Common myeloid progenitor, CD34-positive (primary cell): ENCODE data around the gene HTRA2.

Experiments used
- CTCF ChIA-PET: fragments of 350-600 bp; sonication (Branson Sonifier 250); formaldehyde crosslinking; loops from one replicate; lab custom pipeline; 2021; ENCODE audit warnings: antibody characterized with exemption; lab: Charles Lee
- POLR2A ChIA-PET: fragments of 350-600 bp; sonication (Branson Sonifier 250); formaldehyde crosslinking; loops from one replicate; lab custom pipeline; 2021; ENCODE audit warnings: antibody characterized with exemption; lab: Charles Lee
- DNase-seq, 3 donors: peaks; one replicate each; pipeline versions ENCODE4 v3.0.0 to v3.0.0-alpha.2; 2013
- H3K27ac ChIP-seq, 2 experiments: 1 replicate in 1 of 2; 2 replicates in 1 of 2; pipeline ENCODE4 v1.7.0; 2013; ENCODE audit warnings: inconsistent platforms in 2 of 2, low read length in 2 of 2, mild to moderate bottlenecking in 2 of 2, low read depth in 1 of 2, moderate library complexity in 1 of 2; ENCODE audit not compliant: severe bottlenecking in 2 of 2, insufficient read depth in 1 of 2, poor library complexity in 1 of 2
- H3K27me3 ChIP-seq, 5 experiments: replicated peaks in 2 of 5; 1 replicate in 3 of 5; 2 replicates in 2 of 5; pipeline versions ENCODE4 v1.6.1 to v1.7.0; 2013; ENCODE audit warnings: low read length in 4 of 5, mild to moderate bottlenecking in 2 of 5, moderate library complexity in 2 of 5, inconsistent platforms in 1 of 5; ENCODE audit not compliant: insufficient read depth in 5 of 5, control insufficient read depth in 4 of 5
- H3K36me3 ChIP-seq, 4 experiments: 1 replicate in 2 of 4; 2 replicates in 2 of 4; pipeline versions ENCODE4 v1.6.1 to v1.7.0; 2013; ENCODE audit warnings: low read length in 3 of 4, control low read depth in 1 of 4, mild to moderate bottlenecking in 1 of 4; ENCODE audit not compliant: control insufficient read depth in 4 of 4, insufficient read depth in 4 of 4
- H3K4me1 ChIP-seq, 4 experiments: 1 replicate in 3 of 4; 2 replicates in 1 of 4; pipeline versions ENCODE4 v1.6.1 to v1.7.1; 2013; ENCODE audit warnings: low read length in 3 of 4, mild to moderate bottlenecking in 3 of 4, control low read depth in 1 of 4, inconsistent platforms in 1 of 4, moderate library complexity in 1 of 4; ENCODE audit not compliant: control insufficient read depth in 4 of 4, insufficient read depth in 4 of 4; ENCODE audit errors: control extremely low read depth in 1 of 4
- H3K4me3 ChIP-seq, 7 experiments: 1 replicate in 4 of 7; 2 replicates in 3 of 7; pipeline versions ENCODE4 v1.5.1 to v1.7.0; 2013; ENCODE audit warnings: mild to moderate bottlenecking in 7 of 7, low read length in 6 of 7, moderate library complexity in 6 of 7, inconsistent platforms in 2 of 7, low read depth in 2 of 7, control low read depth in 1 of 7; ENCODE audit not compliant: insufficient read depth in 4 of 7, control insufficient read depth in 1 of 7; ENCODE audit errors: extremely low read depth in 1 of 7
- H3K9me3 ChIP-seq, 5 experiments: 1 replicate in 4 of 5; 2 replicates in 1 of 5; pipeline versions ENCODE4 v1.6.1 to v1.7.1; 2013; ENCODE audit warnings: low read length in 4 of 5, mild to moderate bottlenecking in 2 of 5, inconsistent platforms in 1 of 5, low read depth in 1 of 5, moderate library complexity in 1 of 5; ENCODE audit not compliant: control insufficient read depth in 4 of 5, insufficient read depth in 2 of 5; ENCODE audit errors: control extremely low read depth in 1 of 5
- WGBS: methylation state at CpG from one replicate; pipeline ENCODE4 v1.1.5; 2013; ENCODE audit not compliant: insufficient coverage; 5-methylcytosine and 5-hydroxymethylcytosine counted together

HTRA2 gene

DNA sequence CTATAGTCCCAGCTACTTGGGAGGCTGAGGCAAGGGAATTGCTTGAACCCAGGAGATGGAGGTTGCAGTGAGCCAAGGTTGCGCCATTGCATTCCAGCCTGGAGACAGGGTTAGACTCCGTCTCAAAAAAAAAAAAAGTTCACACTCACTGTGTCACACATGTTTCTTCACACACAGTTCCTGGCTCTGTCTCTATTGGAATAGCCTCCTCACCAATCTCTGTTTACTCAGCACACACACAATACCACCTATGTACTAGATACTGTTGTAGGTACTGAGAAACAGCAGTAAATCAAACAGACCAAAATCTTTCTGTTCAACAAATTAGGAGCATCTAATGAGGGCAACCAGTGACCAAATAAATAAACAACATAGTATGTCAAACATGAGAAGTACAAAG, 43.6 kb upstream of the HTRA2 start:
- 100% methylated on average over 1 of the region's 2 CpGs for WGBS
- no peak for DNase-seq
- ChIA-PET CTCF (interaction anchor here (1.0 to 7.6 kb wide), 3 partner anchors 46 to 101 kb away, joined by 5 to 75 read pairs (median 53); no protein-coding TSS in a partner anchor), POLR2A (no interaction called here)
- H3K4me3 ChIP-seq: no peak overlapping the region
- H3K4me1 ChIP-seq: peaks cover 4 to 20% (median 19%) of the 10 kb centered on the region in 4 experiments
- peaks cover 9 to 46% (median 23%) of the 10 kb centered on the region in 4 experiments for H3K36me3 ChIP-seq
- no peak overlapping the region for H3K27ac ChIP-seq
- no peaks in the 10 kb centered on the region for H3K9me3 ChIP-seq
- H3K27me3 ChIP-seq: no peaks in the 10 kb centered on the region

DNA sequence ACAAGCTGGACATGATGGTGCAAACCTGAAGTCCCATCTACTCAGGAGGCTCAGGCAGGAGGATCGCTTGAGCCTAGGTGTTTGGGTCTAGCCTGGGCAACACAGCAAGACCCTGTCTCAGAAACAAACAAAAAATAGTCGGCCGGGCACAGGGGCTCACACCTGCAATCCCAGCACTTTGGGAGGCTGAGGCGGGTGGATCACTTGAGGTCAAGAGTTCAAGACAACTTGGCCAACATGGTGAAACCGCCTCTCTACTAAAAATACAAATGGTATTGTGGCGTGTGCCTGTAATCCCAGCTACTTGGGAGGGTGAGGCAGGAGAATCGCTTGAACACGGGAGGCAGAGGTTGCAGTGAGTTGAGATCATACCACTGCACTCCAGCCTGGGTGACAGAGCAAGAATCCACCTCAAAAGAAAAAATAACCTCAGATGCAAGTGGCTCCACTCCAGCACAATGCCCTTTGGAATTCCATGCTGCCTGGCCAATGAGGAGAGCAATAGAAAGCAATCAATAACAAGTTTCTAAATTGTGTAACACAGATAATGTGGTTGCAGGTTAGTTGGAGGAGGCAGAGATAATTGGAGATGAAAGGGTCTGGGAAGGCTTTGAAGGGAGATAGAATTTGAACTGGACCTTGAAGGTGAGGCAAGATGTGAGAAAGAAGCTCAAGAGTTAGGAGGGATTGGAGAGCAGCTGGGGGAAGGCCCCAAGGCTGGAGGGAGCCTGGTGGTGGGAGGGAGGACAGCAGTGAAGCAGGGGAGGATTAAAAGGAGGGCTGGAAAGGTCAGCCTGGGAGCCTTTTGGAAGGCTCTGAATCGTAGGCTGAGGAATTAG, 40.9 kb upstream of the HTRA2 start:
- WGBS: 100% methylated on average over 9 of the region's 9 CpGs
- Histone ChIP-seq H3K4me3 (no peak overlapping the region), H3K27me3 (no peaks in the 10 kb centered on the region), H3K36me3 (peaks cover 9 to 73% (median 36%) of the 10 kb centered on the region in 4 experiments), H3K4me1 (peaks cover 0 to under 1% (median 0%) of the 10 kb centered on the region in 4 experiments), H3K9me3 (no peaks in the 10 kb centered on the region), H3K27ac (no peak overlapping the region)
- no peak for DNase-seq
- POLR2A ChIA-PET: no interaction called here
- CTCF ChIA-PET: interaction anchor here (0.5 to 3.3 kb wide), 11 partner anchors 15 to 667 kb away, joined by 3 to 15 read pairs (median 3); partner anchors contain the start of gene STAMBP

DNA sequence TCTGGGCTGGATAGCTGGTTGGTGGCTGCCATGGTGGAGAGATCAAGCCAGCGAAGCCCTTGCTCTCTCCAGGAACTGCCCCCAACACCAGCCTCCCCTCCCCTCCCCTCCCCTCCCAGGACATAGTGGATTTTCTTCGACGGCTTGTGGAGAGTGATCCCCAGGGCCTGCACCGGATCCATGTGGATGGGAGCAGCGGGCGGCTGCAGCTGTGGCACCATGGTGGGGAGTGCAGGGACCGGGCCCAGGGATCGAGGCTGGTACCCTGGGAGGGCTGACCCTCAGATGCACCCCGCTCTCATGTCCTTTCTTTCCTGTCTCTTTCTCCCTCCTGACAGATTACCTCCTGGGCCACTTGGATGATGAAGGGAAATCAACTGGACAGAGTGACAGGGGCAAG, 39.8 kb upstream of the HTRA2 start:
- no peak for DNase-seq
- no peaks in the 10 kb centered on the region for H3K9me3 ChIP-seq
- H3K4me1 ChIP-seq: no peaks in the 10 kb centered on the region
- 97% methylated on average over 5 of the region's 9 CpGs for WGBS
- H3K4me3 ChIP-seq: no peak overlapping the region
- peaks cover 10 to 79% (median 38%) of the 10 kb centered on the region in 4 experiments for H3K36me3 ChIP-seq
- no peak overlapping the region for H3K27ac ChIP-seq
- CTCF ChIA-PET: interaction anchor here (0.5 to 3.3 kb wide), 8 partner anchors 14 to 668 kb away, joined by 3 to 15 read pairs (median 4); no protein-coding TSS in a partner anchor
- no peaks in the 10 kb centered on the region for H3K27me3 ChIP-seq
- POLR2A ChIA-PET: no interaction called here

DNA sequence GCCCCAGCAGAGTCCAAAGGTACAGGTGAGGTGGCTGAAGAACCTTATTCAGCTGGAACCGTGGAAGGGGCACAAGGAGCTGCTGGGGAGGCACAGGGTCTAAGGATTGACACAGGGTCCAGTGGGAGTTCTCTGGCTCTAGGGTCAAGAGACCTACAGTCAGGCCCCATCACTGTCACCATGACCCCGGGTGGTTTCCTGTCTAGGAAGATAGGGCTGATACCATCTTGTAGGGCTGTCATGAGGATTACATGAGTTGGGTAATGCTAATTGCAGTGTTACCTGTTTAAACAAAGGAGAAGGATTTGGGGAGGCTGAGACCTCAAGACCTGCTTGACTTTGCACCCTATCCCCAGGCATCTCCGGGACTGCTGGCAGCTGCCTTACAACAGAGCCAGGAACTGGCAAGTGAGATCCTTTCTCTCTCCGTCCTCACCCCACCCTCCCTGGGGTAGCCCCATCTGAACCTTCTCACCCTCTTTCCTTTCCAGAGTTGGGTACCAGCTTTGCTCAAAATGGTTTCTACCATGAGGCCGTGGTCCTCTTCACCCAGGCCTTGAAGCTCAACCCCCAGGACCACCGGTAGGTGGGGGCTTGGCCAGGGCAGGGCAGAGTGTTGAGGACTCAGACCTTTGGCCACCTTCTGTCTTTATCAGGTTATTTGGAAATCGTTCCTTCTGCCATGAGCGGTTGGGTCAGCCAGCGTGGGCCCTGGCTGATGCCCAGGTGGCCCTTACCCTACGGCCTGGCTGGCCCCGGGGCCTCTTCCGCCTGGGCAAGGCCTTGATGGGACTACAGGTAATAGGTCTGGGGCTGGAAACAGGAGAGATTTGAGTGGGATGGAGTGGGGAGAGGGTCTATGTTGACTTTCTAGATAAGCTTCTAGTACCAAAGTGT, 37.8 kb upstream of the HTRA2 start:
- Histone ChIP-seq H3K9me3 (no peaks in the 10 kb centered on the region), H3K27me3 (peaks cover 0 to 9% (median 9%) of the 10 kb centered on the region in 5 experiments), H3K36me3 (peaks cover 6 to 67% (median 36%) of the 10 kb centered on the region in 4 experiments), H3K4me3 (no peak overlapping the region), H3K4me1 (no peaks in the 10 kb centered on the region), H3K27ac (no peak overlapping the region)
- DNase-seq: no peak
- ChIA-PET CTCF (interaction anchor here (0.8 to 2.7 kb wide), 6 partner anchors 8 to 94 kb away, joined by 3 to 13 read pairs (median 5); partner anchors contain the start of genes CCDC142, LBX2 and TTC31), POLR2A (no interaction called here)
- 98% methylated on average over 11 of the region's 12 CpGs for WGBS

DNA sequence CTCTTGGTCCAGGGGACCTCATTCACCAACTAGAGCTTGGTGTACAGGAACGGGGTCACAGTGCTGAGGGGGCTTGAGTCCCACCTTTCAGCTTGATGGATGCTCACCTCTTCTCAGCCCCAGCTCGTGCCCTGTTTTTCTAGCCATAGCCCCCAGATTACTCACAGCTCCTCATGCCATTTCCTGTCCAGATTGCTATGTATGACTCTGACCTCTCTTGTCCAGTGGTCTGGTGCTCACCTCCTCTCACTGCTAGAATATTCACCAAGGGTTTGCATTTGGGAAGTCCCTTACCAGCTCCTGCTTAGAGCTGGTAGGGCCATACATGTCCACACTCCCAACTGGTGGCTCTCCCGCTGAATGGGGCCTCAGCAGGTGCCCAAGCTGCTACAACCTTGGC, 36.2 kb upstream of the HTRA2 start:
- DNase-seq: no peak
- Histone ChIP-seq H3K36me3 (peaks cover 6 to 56% (median 34%) of the 10 kb centered on the region in 4 experiments), H3K4me1 (peaks cover 2 to 12% (median 10%) of the 10 kb centered on the region in 4 experiments), H3K27me3 (peaks cover 0 to 25% (median 17%) of the 10 kb centered on the region in 5 experiments), H3K9me3 (no peaks in the 10 kb centered on the region), H3K4me3 (no peak overlapping the region), H3K27ac (no peak overlapping the region)
- 91% methylated on average over 3 of the region's 3 CpGs for WGBS
- POLR2A ChIA-PET: no interaction called here
- CTCF ChIA-PET: interaction anchor here (0.5 to 2.4 kb wide), 7 partner anchors 10 to 92 kb away, joined by 3 to 13 read pairs (median 5); partner anchors contain the start of genes CCDC142, PCGF1 and TTC31

DNA sequence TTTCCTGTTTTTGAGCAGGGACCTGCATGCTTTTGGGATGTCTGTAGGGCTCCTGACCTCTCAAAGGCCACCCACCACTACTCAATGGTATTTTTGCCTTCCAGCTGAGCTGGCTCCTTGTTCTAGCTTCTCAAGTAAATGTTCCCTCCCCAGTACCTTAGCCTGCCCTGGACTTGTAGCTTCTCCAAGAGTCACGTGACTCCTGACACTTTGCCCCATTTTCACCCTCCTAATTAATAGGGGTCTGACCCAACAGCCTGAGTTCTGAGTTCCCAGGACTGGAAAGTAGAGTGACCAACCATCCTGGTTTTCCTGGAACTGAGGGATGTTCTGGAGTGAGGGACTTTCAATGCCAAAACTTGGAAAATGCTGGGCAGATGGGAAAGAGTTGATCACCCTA, 34.3 kb upstream of the HTRA2 start:
- ChIA-PET POLR2A (no interaction called here), CTCF (interaction anchor here (0.8 to 1.3 kb wide), 5 partner anchors 8 to 93 kb away, joined by 3 to 4 read pairs (median 3); partner anchors contain the start of genes CCDC142 and TTC31)
- Histone ChIP-seq H3K36me3 (peaks cover 4 to 41% (median 24%) of the 10 kb centered on the region in 4 experiments), H3K4me3 (no peak overlapping the region), H3K27me3 (peaks cover 0 to 44% (median 31%) of the 10 kb centered on the region in 5 experiments), H3K9me3 (no peaks in the 10 kb centered on the region), H3K27ac (no peak overlapping the region), H3K4me1 (peaks cover 4 to 26% (median 23%) of the 10 kb centered on the region in 4 experiments)
- WGBS: 100% methylated on average over 1 of the region's 1 CpG
- no peak for DNase-seq
